ENCODE measurements around the gene BRD7.

DNA sequence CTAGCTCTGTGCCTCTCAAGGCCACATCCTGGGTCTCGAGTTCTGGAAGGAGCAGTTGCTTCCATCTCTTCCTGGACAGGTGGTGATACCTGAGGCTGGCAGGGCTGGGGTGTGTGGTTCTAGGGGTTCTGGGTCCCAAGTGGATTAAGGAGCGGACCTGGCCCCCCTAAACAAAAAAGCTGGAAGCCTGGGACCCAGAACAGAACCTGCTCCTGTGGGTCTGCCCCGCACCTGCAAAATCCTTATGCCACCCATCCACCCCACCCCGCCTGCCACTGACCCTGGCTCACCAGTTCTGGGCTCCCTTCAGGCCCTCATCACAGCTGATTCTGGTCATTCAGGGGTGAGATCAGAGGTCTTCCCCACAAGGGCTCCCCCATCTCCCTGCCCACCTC is 57.7 kb downstream of the BRD7 start:
- TF ChIP-seq CTCF (conservative IDR thresholded peaks at IDR 0.05) (no peak), EZH2 (IDR thresholded peaks at IDR 0.05; ENCODE audit: low read depth) (no peak)

All from PC-9 (cell line).